H9 (cell line): ENCODE measurements around the gene GPR68. TPM values are rescaled to one million over a fixed set of nuclear protein-coding genes. Genes with fewer than 3 reads are reported as not detected.

Source experiments
- DNase-seq: peaks from one replicate; pipeline ENCODE4 v3.0.0-alpha.2; 2017
- H2AFZ ChIP-seq: one replicate; pipeline ENCODE4 v1.6.1; 2013; ENCODE audit warnings: mild to moderate bottlenecking, low read length, control low read depth, moderate library complexity
- H2AK5ac ChIP-seq: 2 replicates; pipeline ENCODE4 v1.6.1; 2013; ENCODE audit warnings: low read length, control low read depth, mixed read lengths; ENCODE audit not compliant: insufficient read length
- H2BK120ac ChIP-seq: one replicate; pipeline ENCODE4 v1.6.1; 2013; ENCODE audit warnings: low read depth, mild to moderate bottlenecking, low read length, control low read depth, inconsistent platforms; ENCODE audit not compliant: poor library complexity, severe bottlenecking
- H2BK12ac ChIP-seq: 2 replicates; pipeline ENCODE4 v1.6.1; 2013; ENCODE audit warnings: low read length, control low read depth, mixed read lengths, low read depth; ENCODE audit not compliant: insufficient read length
- H2BK15ac ChIP-seq: 2 replicates; pipeline ENCODE4 v1.6.1; 2013; ENCODE audit warnings: low read depth, low read length, control low read depth
- H2BK20ac ChIP-seq: one replicate; pipeline ENCODE4 v1.6.1; 2013; ENCODE audit warnings: low read depth, mild to moderate bottlenecking, low read length, control low read depth, inconsistent platforms; ENCODE audit not compliant: poor library complexity, severe bottlenecking
- H2BK5ac ChIP-seq: 2 replicates; pipeline ENCODE4 v1.6.1; 2013; ENCODE audit warnings: low read length, control low read depth, mixed read lengths; ENCODE audit not compliant: insufficient read length
- H3K14ac ChIP-seq: 2 replicates; pipeline ENCODE4 v1.6.1; 2013; ENCODE audit warnings: low read length, control low read depth; ENCODE audit not compliant: insufficient read depth
- H3K18ac ChIP-seq: 2 replicates; pipeline ENCODE4 v1.6.1; 2013; ENCODE audit warnings: low read depth, mild to moderate bottlenecking, mixed read lengths, low read length, control low read depth; ENCODE audit not compliant: insufficient read length
- H3K23ac ChIP-seq: 2 replicates; pipeline ENCODE4 v1.6.1; 2013; ENCODE audit warnings: low read length, control low read depth, mixed read lengths, low read depth; ENCODE audit not compliant: insufficient read length
- H3K23me2 ChIP-seq: 2 replicates; pipeline ENCODE4 v1.6.1; 2013; ENCODE audit warnings: low read depth, mild to moderate bottlenecking, mixed read lengths, low read length, control low read depth; ENCODE audit not compliant: insufficient read length, poor library complexity, severe bottlenecking
- H3K27ac ChIP-seq: 2 replicates; pipeline ENCODE4 v1.5.1; 2013; ENCODE audit warnings: low read length, control low read depth, mixed read lengths, low read depth; ENCODE audit not compliant: insufficient read length
- H3K27me3 ChIP-seq: 2 replicates; pipeline ENCODE4 v1.6.1; 2013; ENCODE audit warnings: low read length, control low read depth, inconsistent platforms; ENCODE audit not compliant: insufficient read depth
- H3K4ac ChIP-seq: 2 replicates; pipeline ENCODE4 v1.6.1; 2013; ENCODE audit warnings: low read depth, mild to moderate bottlenecking, control low read depth, inconsistent platforms, low read length, moderate library complexity
- H3K4me1 ChIP-seq: 2 replicates; pipeline ENCODE4 v1.6.1; 2013; ENCODE audit warnings: low read length, control low read depth, inconsistent platforms; ENCODE audit not compliant: insufficient read depth
- H3K4me2 ChIP-seq: 2 replicates; pipeline ENCODE4 v1.6.1; 2013; ENCODE audit warnings: low read length, control low read depth, mixed read lengths; ENCODE audit not compliant: insufficient read length, insufficient read depth
- H3K56ac ChIP-seq: 2 replicates; pipeline ENCODE4 v1.6.1; 2013; ENCODE audit warnings: low read depth, mild to moderate bottlenecking, mixed read lengths, low read length, control low read depth; ENCODE audit not compliant: insufficient read length
- H3K79me1 ChIP-seq: 2 replicates; pipeline ENCODE4 v1.6.1; 2013; ENCODE audit warnings: low read depth, mild to moderate bottlenecking, moderate library complexity, low read length, control low read depth, inconsistent platforms; ENCODE audit not compliant: insufficient read depth, poor library complexity, severe bottlenecking
- H3K79me2 ChIP-seq: 2 replicates; pipeline ENCODE4 v1.6.1; 2013; ENCODE audit warnings: low read length, control low read depth, inconsistent platforms; ENCODE audit not compliant: insufficient read depth
- H3K9ac ChIP-seq: 2 replicates; pipeline ENCODE4 v1.6.1; 2013; ENCODE audit warnings: low read length, control low read depth, mixed read lengths; ENCODE audit not compliant: insufficient read length; ENCODE audit errors: extremely low read depth
- H3K9me3 ChIP-seq: one replicate; pipeline ENCODE4 v1.6.1; 2013; ENCODE audit warnings: low read depth, low read length, inconsistent platforms; ENCODE audit not compliant: control insufficient read depth
- H3T11ph ChIP-seq: one replicate; pipeline ENCODE4 v1.6.1; 2013; ENCODE audit warnings: mild to moderate bottlenecking, low read length, control low read depth, inconsistent platforms
- H4K20me1 ChIP-seq: one replicate; pipeline ENCODE4 v1.6.1; 2013; ENCODE audit not compliant: control insufficient read depth, insufficient read length, insufficient read depth
- H4K5ac ChIP-seq: 2 replicates; pipeline ENCODE4 v1.6.1; 2013; ENCODE audit warnings: low read depth, mild to moderate bottlenecking, mixed read lengths, low read length, control low read depth; ENCODE audit not compliant: insufficient read length
- H4K8ac ChIP-seq: replicated peaks from 2 replicates; pipeline ENCODE4 v1.6.1; 2013; ENCODE audit warnings: low read length, control low read depth, mixed read lengths, low read depth; ENCODE audit not compliant: insufficient read length
- H4K91ac ChIP-seq: 2 replicates; pipeline ENCODE4 v1.6.1; 2013; ENCODE audit warnings: low read depth, mild to moderate bottlenecking, moderate library complexity, mixed read lengths, low read length, control low read depth; ENCODE audit not compliant: insufficient read length
- H3K27ac Mint-ChIP-seq, 3 experiments: 2 replicates in 2 of 3; 3 replicates in 1 of 3; pipeline ENCODE4 v1.8.0; 2020 to 2021; ENCODE audit warnings: mixed read lengths in 3 of 3, mild to moderate bottlenecking in 1 of 3, moderate library complexity in 1 of 3
- H3K27me3 Mint-ChIP-seq: 2 replicates; pipeline ENCODE4 v1.8.0; 2021; ENCODE audit warnings: low read depth, mild to moderate bottlenecking, moderate library complexity, mixed read lengths
- H3K36me3 Mint-ChIP-seq, 3 experiments: 2 replicates in 2 of 3; 3 replicates in 1 of 3; pipeline ENCODE4 v1.8.0; 2020 to 2021; ENCODE audit warnings: low read depth in 3 of 3, mixed read lengths in 3 of 3; ENCODE audit not compliant: insufficient read depth in 1 of 3
- H3K4me1 Mint-ChIP-seq, 2 experiments: 2 replicates each; pipeline ENCODE4 v1.8.0; 2020; ENCODE audit warnings: mixed read lengths in 2 of 2
- H3K4me3 Mint-ChIP-seq, 2 experiments: 2 replicates in 1 of 2; 3 replicates in 1 of 2; pipeline ENCODE4 v1.8.0; 2020 to 2021; ENCODE audit warnings: mild to moderate bottlenecking in 2 of 2, mixed read lengths in 2 of 2, moderate library complexity in 1 of 2
- H3K9me3 Mint-ChIP-seq, 2 experiments: 2 replicates in 1 of 2; 3 replicates in 1 of 2; pipeline ENCODE4 v1.8.0; 2020; ENCODE audit warnings: mild to moderate bottlenecking in 2 of 2, mixed read lengths in 2 of 2, moderate library complexity in 1 of 2
- CTCF ChIP-seq: fragments of 200-600 bp; sonication (generic); conservative IDR thresholded peaks from 3 replicates; pipeline ENCODE4 v1.8.0; 2021; ENCODE audit warnings: antibody characterized with exemption, mild to moderate bottlenecking
- WGBS: extraction: QIAGEN DNeasy Blood & Tissue Kit; methylation state at CpG from one replicate; pipeline ENCODE4 v1.1.7; 2013; ENCODE audit warnings: missing lambda C conversion rate, low lambda C conversion rate, mixed read lengths; ENCODE audit not compliant: insufficient read length; ENCODE audit errors: extremely low coverage; 5-methylcytosine and 5-hydroxymethylcytosine counted together
- total RNA-seq: library from RNA; stranded (reverse); gene quantifications from 2 replicates; pipeline ENCODE4 v1.2.1, GENCODE V29; 2021

Gene GPR68
- total RNA-seq, 1 experiment from 2014 or later: 0.33 TPM

- H2AK5ac ChIP-seq: no peak overlapping the region
- no peaks in the 10 kb centered on the region for H4K20me1 ChIP-seq
- no peak overlapping the region for H3K18ac ChIP-seq
- H3K27me3 Mint-ChIP-seq: no peaks in the 10 kb centered on the region
- no peak overlapping the region for H3K23ac ChIP-seq
- no peak overlapping the region for H3K4ac ChIP-seq
- H3K4me1 ChIP-seq: no peaks in the 10 kb centered on the region
- no peak overlapping the region for H4K91ac ChIP-seq
- no peak overlapping the region for H2BK12ac ChIP-seq
- H2BK20ac ChIP-seq: no peak overlapping the region
- H3K79me1 ChIP-seq: no peaks in the 10 kb centered on the region
- H3K14ac ChIP-seq: no peak overlapping the region
- H2BK15ac ChIP-seq: no peak overlapping the region
- no peak overlapping the region for H2BK120ac ChIP-seq
- DNase-seq: no peak
- H2BK5ac ChIP-seq: no peak overlapping the region
- no peak overlapping the region for H3K9ac ChIP-seq
- H3K27ac Mint-ChIP-seq: 0 out of 7 replicates have a peak overlapping the region, but pooled peaks of 1 of the 3 experiments have one; percentile 29
- no peak overlapping the region for H4K8ac ChIP-seq
- no CpG with 5 or more reads among the region's 9 CpGs for WGBS
- H3K23me2 ChIP-seq: no peaks in the 10 kb centered on the region
- peaks cover 8 to 79% (median 53%) of the 10 kb centered on the region in 3 experiments; a peak in 6 of 7 replicates for H3K36me3 Mint-ChIP-seq
- no peaks in the 10 kb centered on the region for H3K79me2 ChIP-seq
- no peaks in the 10 kb centered on the region for H3K9me3 Mint-ChIP-seq
- no peak overlapping the region for H3K27ac ChIP-seq
- H3K56ac ChIP-seq: no peak overlapping the region
- H3T11ph ChIP-seq: no peak overlapping the region
- no peak overlapping the region for H2AFZ ChIP-seq
- no peak overlapping the region for H4K5ac ChIP-seq
- peaks cover 0 to 3% of the 10 kb centered on the region in 2 experiments; a peak in 1 of 4 replicates for H3K4me1 Mint-ChIP-seq
- no peaks in the 10 kb centered on the region for H3K9me3 ChIP-seq
- no peak for TF ChIP-seq CTCF
- H3K4me2 ChIP-seq: no peak overlapping the region
- H3K27me3 ChIP-seq: no peaks in the 10 kb centered on the region
- no peak overlapping the region for H3K4me3 Mint-ChIP-seq
These were observed 36.8 kb upstream of the GPR68 start for GRCh38 chr14:91281346-91281745.
